Measurements from ENCODE around the gene NEAT1. TPM values are rescaled to one million over a fixed set of nuclear protein-coding genes. Genes with fewer than 3 reads are reported as not detected.
A peak's percentile ranks its signal among the peaks of the same experiment; 100 is the strongest.

NEAT1 gene
- total RNA-seq, 6 experiments from 2014 or later, result 202 to 1,225 (median 767) TPM

DNA sequence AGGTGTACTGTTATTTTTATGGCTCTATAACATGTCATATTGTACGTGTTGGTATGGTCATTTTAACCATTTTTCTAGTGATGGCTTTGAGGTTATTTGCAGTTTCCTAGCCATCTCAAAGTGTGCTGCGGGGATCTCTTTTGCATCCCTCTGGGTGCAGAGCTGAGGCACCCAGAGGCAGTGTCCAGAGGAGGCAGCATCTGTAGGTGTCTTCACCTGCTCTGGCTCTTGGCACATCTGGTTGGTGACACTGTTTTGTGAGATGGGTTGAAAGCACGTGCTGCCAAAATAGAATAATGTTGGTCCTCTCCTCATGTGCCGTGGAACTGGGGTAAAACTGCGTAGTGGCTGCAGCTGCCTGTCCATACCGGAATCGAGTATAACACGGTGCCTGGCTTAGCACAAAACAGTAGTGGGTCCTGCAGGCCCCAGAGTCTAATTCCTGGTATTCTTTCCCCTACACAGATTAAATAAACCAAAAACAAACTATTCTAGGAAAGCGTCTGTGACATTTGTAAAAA, 12.9 kb downstream of the NEAT1 start:
- WGBS (ENCODE audit: insufficient coverage, low coverage, low lambda C conversion rate, missing lambda C conversion rate), result 51% methylated on average over 9 of the region's 9 CpGs
- DNase-seq (peak; percentile 22 to 54 (median 52)), ATAC-seq (peak; percentile 0 to 12 (median 3))
- H3K4me1 ChIP-seq, result peaks cover 0 to 50% (median 8%) of the 10 kb centered on the region in 4 donors
- H3K4me3 ChIP-seq, result peak overlapping the region in 1 of 3 donors; percentile 6
- H3K36me3 ChIP-seq, result peaks cover 0 to 43% (median 9%) of the 10 kb centered on the region in 4 donors
- H3K27me3 ChIP-seq, result no peaks in the 10 kb centered on the region
- intact Hi-C loops (cut with DNase I), result no loop called here
- H3K9me3 ChIP-seq, result no peaks in the 10 kb centered on the region
- H3K27ac ChIP-seq, result peak overlapping the region; percentile 15 to 100 (median 70)
- TF ChIP-seq, protein P1, sequence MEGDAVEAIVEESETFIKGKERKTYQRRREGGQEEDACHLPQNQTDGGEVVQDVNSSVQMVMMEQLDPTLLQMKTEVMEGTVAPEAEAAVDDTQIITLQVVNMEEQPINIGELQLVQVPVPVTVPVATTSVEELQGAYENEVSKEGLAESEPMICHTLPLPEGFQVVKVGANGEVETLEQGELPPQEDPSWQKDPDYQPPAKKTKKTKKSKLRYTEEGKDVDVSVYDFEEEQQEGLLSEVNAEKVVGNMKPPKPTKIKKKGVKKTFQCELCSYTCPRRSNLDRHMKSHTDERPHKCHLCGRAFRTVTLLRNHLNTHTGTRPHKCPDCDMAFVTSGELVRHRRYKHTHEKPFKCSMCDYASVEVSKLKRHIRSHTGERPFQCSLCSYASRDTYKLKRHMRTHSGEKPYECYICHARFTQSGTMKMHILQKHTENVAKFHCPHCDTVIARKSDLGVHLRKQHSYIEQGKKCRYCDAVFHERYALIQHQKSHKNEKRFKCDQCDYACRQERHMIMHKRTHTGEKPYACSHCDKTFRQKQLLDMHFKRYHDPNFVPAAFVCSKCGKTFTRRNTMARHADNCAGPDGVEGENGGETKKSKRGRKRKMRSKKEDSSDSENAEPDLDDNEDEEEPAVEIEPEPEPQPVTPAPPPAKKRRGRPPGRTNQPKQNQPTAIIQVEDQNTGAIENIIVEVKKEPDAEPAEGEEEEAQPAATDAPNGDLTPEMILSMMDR (IDR thresholded peaks at IDR 0.05), result no peak
- peak; percentile 10 for TF ChIP-seq POLR2A (IDR thresholded peaks at IDR 0.05)

DNA sequence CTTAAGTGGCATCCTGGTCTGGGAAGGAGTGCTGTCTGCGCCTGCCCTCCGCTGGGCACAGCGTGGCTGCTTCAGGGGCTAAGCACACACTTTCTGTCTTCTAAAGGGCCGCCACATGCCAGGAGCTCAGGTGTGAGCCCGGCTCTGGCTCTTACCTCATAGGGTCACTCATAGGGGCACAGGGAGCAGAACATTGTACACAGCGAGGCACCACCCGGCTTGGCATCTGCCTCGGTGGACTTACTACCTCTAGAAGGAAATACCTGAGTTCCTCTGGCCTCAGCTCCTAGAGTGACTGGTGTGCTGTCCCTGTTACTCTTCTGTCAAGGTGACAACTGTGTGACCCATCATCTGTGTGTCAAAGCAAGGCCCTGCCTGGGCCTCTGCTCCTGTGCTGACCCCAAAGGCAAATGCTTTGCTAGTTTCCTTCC, 13.4 kb downstream of the NEAT1 start:
- peak; percentile 9 for TF ChIP-seq POLR2A (IDR thresholded peaks at IDR 0.05)
- TF ChIP-seq, protein P1 (IDR thresholded peaks at IDR 0.05), result no peak
- no peaks in the 10 kb centered on the region for H3K27me3 ChIP-seq
- peak overlapping the region; percentile 52 to 100 (median 70) for H3K27ac ChIP-seq
- WGBS (ENCODE audit: insufficient coverage, low coverage, low lambda C conversion rate, missing lambda C conversion rate), result 32% methylated on average over 8 of the region's 8 CpGs
- H3K9me3 ChIP-seq, result no peaks in the 10 kb centered on the region
- intact Hi-C loops (cut with DNase I), result no loop called here
- peaks cover 0 to 53% (median 5%) of the 10 kb centered on the region in 4 donors for H3K4me1 ChIP-seq
- ATAC-seq (peak; percentile 20 to 56 (median 30)), DNase-seq (peak; percentile 47 to 81 (median 78))
- H3K36me3 ChIP-seq, result peaks cover 0 to 43% (median 9%) of the 10 kb centered on the region in 4 donors
- H3K4me3 ChIP-seq, result peak overlapping the region in 1 of 3 donors; percentile 6

DNA sequence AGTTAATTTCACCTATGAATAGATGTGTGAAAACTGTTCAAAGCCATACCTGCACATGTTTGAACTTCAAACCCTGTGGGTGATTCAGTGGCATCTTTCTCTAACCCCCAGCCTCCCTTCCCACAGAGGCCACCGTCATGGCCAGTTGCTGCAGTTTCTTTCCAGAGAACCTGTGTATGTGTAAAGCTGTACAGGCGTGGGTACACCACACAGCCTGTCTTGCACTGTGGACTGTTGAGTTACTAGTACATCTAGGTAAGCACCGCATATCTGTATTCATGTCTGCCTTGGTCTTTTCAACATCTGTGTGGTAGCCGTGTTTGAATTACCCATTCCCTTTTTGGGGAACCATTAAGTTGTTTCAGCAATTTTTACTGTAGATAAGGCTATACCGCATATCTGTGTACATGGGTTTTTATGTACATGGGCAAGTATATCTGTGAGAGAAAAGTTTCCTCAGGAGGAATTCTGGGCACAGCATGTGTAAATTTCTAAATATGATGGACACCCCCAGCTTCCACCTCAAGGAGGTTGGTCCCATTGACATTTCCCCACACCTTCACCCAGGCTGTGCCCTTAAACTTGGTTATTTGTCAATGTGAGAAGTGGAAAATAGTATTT, 13.9 kb downstream of the NEAT1 start:
- Histone ChIP-seq H3K4me3 (peak overlapping the region in 1 of 3 donors; percentile 6), H3K4me1 (peaks cover 0 to 51% (median 4%) of the 10 kb centered on the region in 4 donors), H3K9me3 (no peaks in the 10 kb centered on the region), H3K27me3 (no peaks in the 10 kb centered on the region), H3K27ac (peak overlapping the region; percentile 52 to 100 (median 70)), H3K36me3 (peaks cover 0 to 43% (median 8%) of the 10 kb centered on the region in 4 donors)
- WGBS (ENCODE audit: insufficient coverage, low coverage, low lambda C conversion rate, missing lambda C conversion rate), result 32% methylated on average over 5 of the region's 5 CpGs
- peak; percentile 55 for TF ChIP-seq POLR2A (IDR thresholded peaks at IDR 0.05)
- TF ChIP-seq, protein P1 (IDR thresholded peaks at IDR 0.05), result no peak
- DNase-seq (peak; percentile 23 to 62 (median 55)), ATAC-seq (peak; percentile 3 to 24 (median 8))
- intact Hi-C loops (cut with DNase I), result no loop called here

DNA sequence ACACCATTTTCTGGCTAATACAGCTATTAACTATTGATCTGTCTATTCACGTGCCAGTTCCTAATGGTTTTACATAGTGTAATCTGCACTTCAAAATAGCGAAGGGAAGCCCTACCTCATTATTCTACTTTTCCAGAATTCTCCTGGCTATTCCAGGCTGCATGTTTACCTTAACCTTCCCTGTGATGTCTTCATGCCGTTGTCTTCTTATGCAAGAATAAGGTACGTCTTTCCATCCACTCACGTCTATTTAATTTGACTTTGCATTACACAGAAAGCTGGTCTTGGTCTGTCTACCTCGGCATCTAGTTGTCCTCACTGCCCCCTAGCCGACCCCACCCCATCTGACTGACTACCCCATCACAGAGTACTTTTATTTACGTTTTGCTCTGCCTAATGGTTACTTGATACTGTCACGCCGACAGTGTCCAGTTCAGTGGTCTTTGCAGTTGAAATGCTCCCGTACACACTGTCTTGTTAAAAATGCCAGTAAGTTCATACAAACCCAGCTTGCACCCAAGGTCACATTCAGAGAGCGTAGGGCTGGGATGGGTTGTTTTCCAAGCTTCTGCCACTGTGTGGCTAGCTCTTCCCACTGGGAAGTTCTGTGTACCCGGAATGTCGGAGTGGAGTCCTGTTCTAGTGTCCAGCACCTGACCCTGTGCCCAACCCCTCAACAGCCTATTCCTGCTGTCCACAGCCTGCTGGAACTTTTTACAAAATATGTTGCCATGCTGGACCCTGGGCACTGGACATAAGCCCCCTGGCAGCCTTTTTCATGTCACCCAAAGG, 15.0 kb downstream of the NEAT1 start:
- DNase-seq, result peak; percentile 24 to 63 (median 61)
- ATAC-seq, result peak; percentile 1 to 16 (median 5)
- peaks cover 0 to 43% (median 8%) of the 10 kb centered on the region in 4 donors for H3K36me3 ChIP-seq

More for the DNA sequence above, 15.0 kb downstream of the NEAT1 start:
- peak overlapping the region in 1 of 3 donors; percentile 6 for H3K4me3 ChIP-seq
- intact Hi-C loops (cut with DNase I), result no loop called here
- peak overlapping the region; percentile 52 to 100 (median 70) for H3K27ac ChIP-seq
- peak; percentile 64 for TF ChIP-seq POLR2A (IDR thresholded peaks at IDR 0.05)
- TF ChIP-seq, protein P1 (IDR thresholded peaks at IDR 0.05), result no peak
- H3K9me3 ChIP-seq, result no peaks in the 10 kb centered on the region
- H3K4me1 ChIP-seq, result peaks cover 0 to 51% (median 4%) of the 10 kb centered on the region in 4 donors
- WGBS (ENCODE audit: insufficient coverage, low coverage, low lambda C conversion rate, missing lambda C conversion rate), result 27% methylated on average over 13 of the region's 14 CpGs
- H3K27me3 ChIP-seq, result no peaks in the 10 kb centered on the region
